ENCODE data around the gene BTD. TPM values are rescaled to one million over a fixed set of nuclear protein-coding genes. Genes with fewer than 3 reads are reported as not detected.
A peak's percentile ranks its signal among the peaks of the same experiment; 100 is the strongest.

BTD gene
- 10 to 100 TPM in 1 of 2 donors, 1 to 10 TPM in 1; 9.9 to 15.2 TPM for total RNA-seq

GRCh38 chr3:15601399-15602145, at the start of gene BTD, which contains the start of gene HACL1:
TSS of gene BTD (plus strand) at chr3:15601745. CDS start at chr3:15635440, 33,695 bp downstream.
TSS of gene HACL1 (minus strand) at chr3:15601569. CDS start at chr3:15601463, 106 bp downstream.
- no peaks in the 10 kb centered on the region for H3K9me3 Mint-ChIP-seq
- peaks cover 51% of the 10 kb centered on the region for H3K36me3 Mint-ChIP-seq (ENCODE audit: low read depth)
- H3K27me3 Mint-ChIP-seq: no peaks in the 10 kb centered on the region
- H3K4me3 Mint-ChIP-seq: peak within 1 kb of the TSS; percentile 100
- peaks cover 36% of the 10 kb centered on the region for H3K4me1 Mint-ChIP-seq
- H3K27ac Mint-ChIP-seq: peak within 1 kb of the TSS; percentile 99
- peak; percentile 93 for ATAC-seq (replicated peaks)

GRCh38 chr3:15551902-15552301, 49.6 kb upstream of the BTD start:
- H3K4me3 Mint-ChIP-seq: no peak overlapping the region
- peak overlapping the region; percentile 30 for H3K27ac Mint-ChIP-seq
- ATAC-seq (replicated peaks): no peak
- H3K9me3 Mint-ChIP-seq: peaks cover 2% of the 10 kb centered on the region
- H3K27me3 Mint-ChIP-seq: no peaks in the 10 kb centered on the region
- no peaks in the 10 kb centered on the region for H3K36me3 Mint-ChIP-seq (ENCODE audit: low read depth)
- H3K4me1 Mint-ChIP-seq: peaks cover 6% of the 10 kb centered on the region

- H3K4me1 Mint-ChIP-seq: peaks cover 11% of the 10 kb centered on the region
- ATAC-seq (replicated peaks): no peak
- no peaks in the 10 kb centered on the region for H3K9me3 Mint-ChIP-seq
- no peaks in the 10 kb centered on the region for H3K36me3 Mint-ChIP-seq (ENCODE audit: low read depth)
- H3K4me3 Mint-ChIP-seq: no peak overlapping the region
- H3K27ac Mint-ChIP-seq: no peak overlapping the region
- no peaks in the 10 kb centered on the region for H3K27me3 Mint-ChIP-seq
These were observed 47.8 kb upstream of the BTD start for GRCh38 chr3:15553749-15554148.

GRCh38 chr3:15556512-15556911, 45.0 kb upstream of the BTD start:
- H3K4me1 Mint-ChIP-seq: peaks cover 11% of the 10 kb centered on the region
- peak overlapping the region; percentile 56 for H3K27ac Mint-ChIP-seq
- H3K27me3 Mint-ChIP-seq: no peaks in the 10 kb centered on the region
- ATAC-seq (replicated peaks): peak; percentile 87
- H3K4me3 Mint-ChIP-seq: peak overlapping the region; percentile 58
- peaks cover 21% of the 10 kb centered on the region for H3K36me3 Mint-ChIP-seq (ENCODE audit: low read depth)
- no peaks in the 10 kb centered on the region for H3K9me3 Mint-ChIP-seq

- H3K4me3 Mint-ChIP-seq: no peak overlapping the region
- H3K9me3 Mint-ChIP-seq: no peaks in the 10 kb centered on the region
- peaks cover 11% of the 10 kb centered on the region for H3K4me1 Mint-ChIP-seq
- peak; percentile 80 for ATAC-seq (replicated peaks)
- no peak overlapping the region for H3K27ac Mint-ChIP-seq
- H3K27me3 Mint-ChIP-seq: no peaks in the 10 kb centered on the region
- peaks cover 31% of the 10 kb centered on the region for H3K36me3 Mint-ChIP-seq (ENCODE audit: low read depth)
These were observed 44.0 kb upstream of the BTD start for GRCh38 chr3:15557511-15557946.

- Mint-ChIP-seq H3K9me3 (no peaks in the 10 kb centered on the region), H3K27me3 (no peaks in the 10 kb centered on the region), H3K36me3 (ENCODE audit: low read depth) (peaks cover 42% of the 10 kb centered on the region), H3K4me1 (peaks cover 15% of the 10 kb centered on the region), H3K4me3 (no peak overlapping the region), H3K27ac (no peak overlapping the region)
- no peak for ATAC-seq (replicated peaks)
These were observed 43.0 kb upstream of the BTD start for GRCh38 chr3:15558581-15558980.

- Mint-ChIP-seq H3K9me3 (no peaks in the 10 kb centered on the region), H3K36me3 (ENCODE audit: low read depth) (peaks cover 82% of the 10 kb centered on the region), H3K4me3 (no peak overlapping the region), H3K27ac (peak overlapping the region; percentile 37), H3K27me3 (no peaks in the 10 kb centered on the region), H3K4me1 (peaks cover 11% of the 10 kb centered on the region)
- no peak for ATAC-seq (replicated peaks)
These were observed 39.0 kb upstream of the BTD start for GRCh38 chr3:15562560-15562959.

GRCh38 chr3:15563190-15563589, 38.4 kb upstream of the BTD start:
- Mint-ChIP-seq H3K27me3 (no peaks in the 10 kb centered on the region), H3K4me3 (no peak overlapping the region), H3K27ac (peak overlapping the region; percentile 37), H3K36me3 (ENCODE audit: low read depth) (peaks cover 88% of the 10 kb centered on the region), H3K9me3 (no peaks in the 10 kb centered on the region), H3K4me1 (peaks cover 9% of the 10 kb centered on the region)
- no peak for ATAC-seq (replicated peaks)

- Mint-ChIP-seq H3K27me3 (no peaks in the 10 kb centered on the region), H3K4me3 (no peak overlapping the region), H3K27ac (no peak overlapping the region), H3K4me1 (peaks cover 4% of the 10 kb centered on the region), H3K9me3 (no peaks in the 10 kb centered on the region), H3K36me3 (ENCODE audit: low read depth) (peaks cover 82% of the 10 kb centered on the region)
- no peak for ATAC-seq (replicated peaks)
These were observed 29.4 kb upstream of the BTD start for GRCh38 chr3:15572138-15572537.

- peaks cover 86% of the 10 kb centered on the region for H3K36me3 Mint-ChIP-seq (ENCODE audit: low read depth)
- no peak for ATAC-seq (replicated peaks)
- H3K27ac Mint-ChIP-seq: no peak overlapping the region
- no peaks in the 10 kb centered on the region for H3K27me3 Mint-ChIP-seq
- H3K9me3 Mint-ChIP-seq: no peaks in the 10 kb centered on the region
- no peak overlapping the region for H3K4me3 Mint-ChIP-seq
- no peaks in the 10 kb centered on the region for H3K4me1 Mint-ChIP-seq
These were observed 26.1 kb upstream of the BTD start for GRCh38 chr3:15575446-15575845.

GRCh38 chr3:15576475-15576874, 25.1 kb upstream of the BTD start:
- Mint-ChIP-seq H3K27me3 (no peaks in the 10 kb centered on the region), H3K36me3 (ENCODE audit: low read depth) (peaks cover 83% of the 10 kb centered on the region), H3K27ac (no peak overlapping the region), H3K9me3 (no peaks in the 10 kb centered on the region), H3K4me3 (no peak overlapping the region), H3K4me1 (no peaks in the 10 kb centered on the region)
- no peak for ATAC-seq (replicated peaks)

- Mint-ChIP-seq H3K27me3 (no peaks in the 10 kb centered on the region), H3K27ac (peak overlapping the region; percentile 15), H3K9me3 (no peaks in the 10 kb centered on the region), H3K36me3 (ENCODE audit: low read depth) (peaks cover 83% of the 10 kb centered on the region), H3K4me3 (no peak overlapping the region), H3K4me1 (no peaks in the 10 kb centered on the region)
- no peak for ATAC-seq (replicated peaks)
These were observed 23.2 kb upstream of the BTD start for GRCh38 chr3:15578289-15578867.

- no peak for ATAC-seq (replicated peaks)
- Mint-ChIP-seq H3K27me3 (no peaks in the 10 kb centered on the region), H3K36me3 (ENCODE audit: low read depth) (peaks cover 81% of the 10 kb centered on the region), H3K4me3 (no peak overlapping the region), H3K9me3 (no peaks in the 10 kb centered on the region), H3K4me1 (no peaks in the 10 kb centered on the region), H3K27ac (peak overlapping the region; percentile 15)
These were observed 22.5 kb upstream of the BTD start for GRCh38 chr3:15579051-15579450.

GRCh38 chr3:15581471-15582394, 19.8 kb upstream of the BTD start:
- no peak overlapping the region for H3K27ac Mint-ChIP-seq
- no peaks in the 10 kb centered on the region for H3K9me3 Mint-ChIP-seq
- peaks cover 92% of the 10 kb centered on the region for H3K36me3 Mint-ChIP-seq (ENCODE audit: low read depth)
- H3K4me3 Mint-ChIP-seq: no peak overlapping the region
- H3K4me1 Mint-ChIP-seq: no peaks in the 10 kb centered on the region
- no peak for ATAC-seq (replicated peaks)
- no peaks in the 10 kb centered on the region for H3K27me3 Mint-ChIP-seq

Data from activated T-helper 17 cell treated with anti-CD3 and anti-CD28 coated beads, Interleukin-2, amount 50 U/mL, for 72 hours (primary cell).